ENCODE results near the gene SLC38A6.

SLC38A6 gene

DNA sequence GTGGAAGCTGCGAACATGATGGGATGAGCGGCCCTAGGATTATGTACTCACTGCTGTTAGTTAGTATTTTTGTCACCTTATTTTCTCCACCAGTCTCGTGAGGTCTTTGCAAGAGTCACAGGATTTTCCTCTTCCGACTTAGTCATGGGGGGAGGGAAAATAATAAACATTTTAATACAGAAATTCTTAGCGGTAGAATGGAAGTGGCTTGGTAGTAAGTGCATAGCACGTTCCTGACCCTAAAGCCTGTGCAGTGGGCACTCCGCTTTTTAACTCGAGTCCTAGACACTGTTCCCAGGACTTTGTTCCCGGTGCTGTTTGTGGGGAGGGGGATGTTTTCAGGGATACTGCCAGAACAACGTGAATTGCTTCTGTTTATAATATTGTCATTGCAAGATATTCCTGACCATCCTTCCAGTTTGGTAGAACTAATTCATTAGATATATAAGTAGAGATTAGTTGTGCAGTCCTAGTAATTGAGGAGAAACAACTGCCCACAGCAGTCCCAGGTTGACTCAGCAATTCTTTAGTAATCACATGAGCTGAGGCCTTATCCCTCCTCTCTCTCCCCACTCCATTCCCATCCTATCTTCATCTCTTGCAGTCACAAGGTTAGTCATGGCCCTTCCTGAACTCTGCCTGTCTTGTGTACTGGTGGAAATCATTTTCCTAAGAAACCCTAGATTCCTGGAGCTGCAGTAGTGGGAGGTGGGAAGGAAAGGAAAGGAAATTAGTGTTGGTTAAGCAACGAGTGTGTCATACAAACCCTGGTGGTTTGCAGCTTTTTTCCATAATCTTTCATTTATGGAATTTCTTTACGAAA, 799 bp downstream of the SLC38A6 start:
- no peak for DNase-seq

DNA sequence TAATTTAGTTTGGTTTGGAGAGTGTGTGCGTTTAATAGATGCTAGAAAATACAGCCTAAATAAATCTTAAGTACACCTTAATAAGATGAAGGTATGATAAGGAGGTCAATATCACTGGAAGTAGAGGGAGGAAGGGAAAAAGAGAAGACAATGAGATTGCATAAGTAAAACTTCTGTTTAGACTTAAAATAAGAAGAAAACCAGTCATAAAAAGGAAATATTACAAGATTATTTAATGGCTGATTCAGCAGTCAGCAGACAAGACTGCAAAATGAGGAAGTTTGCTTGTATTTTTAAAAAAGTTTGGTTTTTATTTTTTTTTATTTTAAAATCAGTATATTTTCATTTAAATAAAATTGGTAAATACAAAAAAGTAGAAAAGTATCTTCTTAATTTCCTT, 3.2 kb downstream of the SLC38A6 start:
- no peak for DNase-seq

DNA sequence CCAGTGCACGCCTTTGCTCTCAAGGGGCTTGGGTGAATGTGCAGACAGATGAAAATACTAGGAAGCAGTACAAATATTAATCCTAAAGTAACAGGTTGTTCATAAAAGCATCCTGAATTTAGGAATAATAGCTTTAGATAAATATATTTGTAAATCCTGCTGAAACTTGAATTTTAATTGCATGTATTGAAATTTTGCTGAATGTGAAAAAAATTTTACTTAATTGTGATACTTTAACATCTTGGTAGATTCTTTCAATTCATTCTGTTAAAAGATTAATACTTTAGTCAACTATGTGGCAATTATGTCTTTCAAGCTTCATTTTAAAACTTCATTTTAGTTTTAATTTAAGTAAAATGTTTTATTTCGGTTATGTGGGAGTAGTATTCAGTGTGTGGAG, 5.5 kb downstream of the SLC38A6 start:
- DNase-seq: no peak

DNA sequence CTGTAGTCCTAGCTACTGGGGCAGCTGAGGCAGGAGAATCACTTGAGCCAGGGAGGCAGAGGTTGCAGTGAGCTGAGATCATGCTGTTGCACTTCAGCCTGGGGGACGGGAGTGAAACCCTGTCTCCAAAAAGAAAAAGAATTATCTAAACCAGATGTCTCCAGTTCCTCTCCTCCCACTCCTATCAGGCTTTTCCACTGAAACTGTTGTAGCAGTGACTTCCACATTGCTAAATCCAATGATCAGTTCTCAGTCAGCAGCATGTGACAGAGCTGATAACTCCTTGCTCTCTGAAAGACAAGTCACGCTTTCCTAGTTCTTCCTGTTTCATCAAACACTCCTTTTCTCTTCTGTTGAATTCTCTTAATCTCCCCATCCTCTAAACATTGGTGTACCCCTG, 8.6 kb downstream of the SLC38A6 start:
- DNase-seq: no peak

DNA sequence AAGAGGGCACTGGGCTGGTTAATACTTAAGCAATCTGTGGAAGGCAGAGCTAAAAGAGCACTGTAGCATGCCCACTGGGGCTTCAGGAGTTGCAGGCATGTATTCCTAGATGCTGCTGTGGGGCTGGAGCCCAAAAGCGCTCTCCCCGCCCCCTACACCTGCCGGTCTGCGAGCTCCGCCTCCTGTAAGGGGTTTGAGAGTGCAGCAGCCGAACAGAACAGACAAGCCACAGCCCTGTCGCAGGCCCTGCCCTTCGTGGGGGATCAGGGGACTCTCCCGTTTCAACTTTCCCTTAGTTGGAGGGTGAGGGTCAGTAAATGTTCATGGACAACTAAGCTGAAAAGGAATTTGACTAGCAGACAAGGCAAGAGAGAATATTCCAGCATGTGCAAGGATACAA, 17.6 kb downstream of the SLC38A6 start:
- DNase-seq: no peak

DNA sequence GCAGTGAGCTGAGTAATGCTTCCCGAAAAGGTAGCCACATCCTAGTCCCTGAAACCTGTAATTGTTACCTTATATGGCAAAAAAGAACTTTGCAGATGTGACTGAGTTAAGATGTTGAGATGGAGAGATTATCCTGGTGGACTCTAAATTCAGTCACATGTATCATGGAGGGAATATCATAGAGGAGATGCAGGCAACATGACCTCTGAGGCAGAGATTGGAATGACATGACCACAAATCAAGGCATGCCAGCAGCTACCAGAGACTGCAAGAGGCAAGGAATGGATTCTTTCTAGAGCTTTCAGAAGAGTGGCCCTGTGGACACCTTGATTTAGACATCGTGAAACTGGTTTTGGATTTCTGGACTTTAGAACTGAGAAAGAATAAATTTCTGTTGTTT, 18.5 kb downstream of the SLC38A6 start:
- DNase-seq: no peak

DNA sequence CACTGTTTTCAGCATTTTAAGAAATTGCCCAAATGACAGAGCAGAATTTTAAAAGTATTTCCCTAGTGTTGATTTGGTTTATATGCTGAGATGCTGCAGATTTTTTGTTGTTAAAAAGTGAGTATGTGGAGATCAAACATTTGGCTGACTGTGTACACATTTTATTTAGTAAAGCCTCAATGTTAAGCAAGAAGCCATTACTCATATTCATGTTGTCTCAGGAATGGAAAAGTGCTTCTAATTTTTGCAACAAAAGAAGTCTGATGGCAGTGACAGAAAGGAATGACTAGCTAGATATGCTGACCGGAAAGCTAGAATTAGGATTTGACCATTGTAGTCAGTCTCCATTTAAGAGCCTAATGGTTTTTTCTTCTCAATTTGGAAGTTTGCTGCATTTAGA, 22.5 kb downstream of the SLC38A6 start:
- DNase-seq: no peak

DNA sequence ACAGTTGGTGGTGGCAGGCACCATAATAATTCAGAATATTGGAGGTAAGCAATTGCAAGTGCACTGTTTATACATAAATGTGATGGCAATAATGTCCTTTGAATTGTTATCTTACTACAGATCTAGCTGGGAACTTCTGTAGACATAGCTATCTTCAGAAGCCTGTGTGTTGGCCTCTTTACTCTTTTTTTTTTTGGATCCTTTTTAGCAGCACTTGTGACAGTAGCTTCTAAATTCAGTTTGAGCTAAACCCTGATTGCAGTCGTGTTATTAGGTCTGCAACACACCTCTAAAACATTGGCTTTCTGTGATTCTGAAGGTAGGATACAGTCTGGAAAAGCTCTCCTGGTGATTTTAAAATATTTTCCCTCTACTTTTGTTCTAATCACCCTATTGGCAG, 38.5 kb downstream of the SLC38A6 start:
- DNase-seq: no peak

DNA sequence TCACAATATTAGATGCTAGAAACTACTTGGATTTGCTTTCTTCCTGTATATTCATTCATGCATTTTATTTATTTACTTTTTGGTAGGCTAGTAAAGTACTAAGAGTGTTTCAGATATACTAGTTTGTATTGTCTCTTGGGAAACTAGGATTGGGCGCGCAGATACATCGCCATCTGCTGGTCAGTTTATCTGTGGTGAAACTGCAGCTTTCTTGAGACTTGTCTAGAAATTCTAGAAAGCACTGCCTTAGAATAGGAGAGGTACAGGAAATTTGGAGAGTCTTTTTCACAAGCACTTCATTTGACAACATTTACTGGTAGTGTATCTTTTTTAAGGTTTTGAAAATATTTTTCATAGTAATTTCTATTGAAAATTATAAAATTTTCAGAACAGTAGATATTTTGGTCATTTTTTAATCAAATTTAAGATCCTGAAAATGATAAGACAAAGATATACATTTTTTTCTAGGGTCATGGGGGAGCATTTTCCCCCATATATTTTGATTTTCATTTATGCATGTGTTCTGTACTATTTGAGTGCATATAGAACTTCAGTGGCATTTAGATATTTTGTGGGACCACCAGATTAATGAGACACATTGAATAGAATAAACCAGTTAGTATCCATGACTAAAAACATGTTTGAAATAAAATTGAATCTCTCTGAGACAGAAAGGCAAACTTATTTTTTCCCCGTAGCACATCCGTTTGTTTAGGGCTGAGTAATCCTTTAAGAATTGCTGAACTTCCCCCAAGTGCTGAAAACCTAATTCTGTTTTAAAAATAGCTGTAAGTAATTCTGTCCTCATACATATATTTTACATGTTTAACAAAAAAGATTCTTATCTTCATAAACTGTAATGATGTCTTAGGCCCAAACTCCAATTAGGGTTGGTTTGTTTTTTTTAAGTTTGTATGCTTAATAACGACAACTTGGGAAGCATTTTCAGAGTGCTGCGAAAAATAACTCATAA, 44.5 kb downstream of the SLC38A6 start:
- DNase-seq: peak; percentile 41

DNA sequence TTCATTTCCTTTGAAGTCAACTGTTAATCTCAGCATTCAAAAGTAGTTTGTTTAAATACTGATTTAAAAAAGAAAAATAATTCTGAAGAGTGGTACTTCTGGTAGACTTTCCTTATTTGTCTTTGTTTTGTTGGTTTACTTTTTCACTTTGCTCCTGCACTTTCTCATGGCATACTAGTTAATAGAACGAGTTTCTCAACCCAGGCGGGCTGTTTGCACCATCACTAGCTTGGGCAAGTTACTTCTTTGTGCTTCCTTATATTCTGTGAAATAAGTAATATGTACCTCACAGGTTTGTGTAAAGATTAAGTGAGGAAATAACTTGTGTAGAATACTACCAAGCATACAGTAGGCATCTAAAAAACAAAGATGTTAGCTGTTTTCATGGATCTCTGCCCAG, 45.5 kb downstream of the SLC38A6 start:
- no peak for DNase-seq

DNA sequence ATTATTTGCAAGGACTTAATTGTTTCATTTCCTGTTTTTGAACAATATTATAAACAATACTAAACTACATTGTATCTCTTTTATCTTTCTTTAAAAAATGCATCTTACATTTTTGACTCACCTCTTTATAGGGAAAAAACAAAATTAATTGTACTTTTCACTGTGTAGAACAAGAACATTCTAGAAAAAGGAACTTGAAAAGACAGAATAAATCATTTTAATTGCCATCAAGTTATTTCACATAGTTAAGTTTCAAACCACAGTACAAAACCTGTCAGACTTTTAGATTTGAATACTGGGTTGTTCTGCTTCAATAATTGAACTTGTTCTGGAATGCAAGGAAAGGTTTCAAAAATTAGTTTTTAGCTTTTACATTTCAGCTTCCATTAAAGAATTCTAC, 50.0 kb downstream of the SLC38A6 start:
- no peak for DNase-seq

DNA sequence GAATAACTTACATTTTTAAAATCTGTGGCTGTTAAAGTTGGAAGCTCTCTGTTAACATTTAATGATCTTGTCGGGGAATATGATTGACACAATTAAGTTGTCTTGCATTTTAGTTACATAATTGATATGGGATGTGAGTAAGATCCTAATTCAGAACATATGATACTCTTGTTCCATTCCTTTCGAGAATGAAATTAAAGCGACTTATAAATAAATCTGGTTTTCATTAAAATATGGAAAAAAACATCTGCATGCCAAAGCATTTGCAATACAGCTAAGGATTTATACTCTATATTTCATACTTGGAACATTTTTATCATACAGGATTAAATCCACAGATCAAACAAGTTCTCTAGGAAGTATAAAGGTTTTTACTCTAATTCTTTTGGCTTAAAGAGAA, 52.0 kb downstream of the SLC38A6 start:
- DNase-seq: no peak

DNA sequence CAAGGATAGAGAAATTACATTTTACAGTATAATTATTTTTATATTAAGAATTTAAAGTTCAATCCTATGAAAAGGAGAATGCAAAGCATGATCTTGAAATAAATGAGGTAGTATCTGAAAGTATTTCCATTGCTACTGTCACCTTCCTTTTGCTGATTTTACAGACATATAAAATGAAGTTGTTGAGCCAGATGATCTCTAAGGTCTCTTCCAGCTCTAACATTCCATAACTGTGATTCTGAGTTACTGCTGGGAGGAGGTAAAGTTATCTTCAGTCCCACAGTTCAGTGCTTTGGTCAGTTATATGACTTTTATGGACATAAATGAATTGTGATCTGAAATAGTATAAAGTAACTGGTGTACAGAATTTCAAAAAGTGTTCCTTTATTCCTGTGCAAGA, 52.8 kb downstream of the SLC38A6 start:
- DNase-seq: no peak

DNA sequence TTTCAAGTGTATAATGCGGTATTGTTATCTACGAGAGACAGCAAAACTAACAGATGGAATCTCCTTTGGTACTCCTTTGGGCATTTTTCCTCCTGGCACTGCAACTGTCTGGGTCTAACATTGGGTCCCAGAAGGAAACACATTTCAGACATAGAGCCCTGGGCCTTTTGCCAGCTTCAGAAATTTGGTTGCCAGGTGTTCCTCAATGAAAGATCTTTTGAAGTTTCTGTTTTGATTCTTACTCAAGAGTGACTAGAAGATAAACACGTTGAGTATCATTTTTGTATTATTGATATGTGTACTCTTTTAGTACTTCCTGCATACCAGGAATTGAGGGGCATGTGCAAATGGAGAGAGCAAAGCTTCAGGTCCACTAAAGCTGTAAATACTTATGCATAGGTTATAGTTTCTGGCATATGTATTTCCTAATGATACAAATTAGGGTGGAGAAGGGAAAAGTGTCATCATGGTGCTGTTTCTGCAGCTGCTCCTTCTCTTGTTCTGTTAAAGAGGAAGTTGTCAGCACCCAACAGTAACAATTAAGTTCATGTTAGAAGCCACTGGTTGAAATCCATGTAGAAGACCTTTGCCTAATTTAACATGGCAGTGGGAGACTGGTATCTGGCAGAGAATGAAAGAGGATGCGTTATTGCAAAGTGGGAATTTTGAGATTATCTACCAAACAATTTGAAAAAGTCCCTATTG, 53.5 kb downstream of the SLC38A6 start:
- no peak for DNase-seq

DNA sequence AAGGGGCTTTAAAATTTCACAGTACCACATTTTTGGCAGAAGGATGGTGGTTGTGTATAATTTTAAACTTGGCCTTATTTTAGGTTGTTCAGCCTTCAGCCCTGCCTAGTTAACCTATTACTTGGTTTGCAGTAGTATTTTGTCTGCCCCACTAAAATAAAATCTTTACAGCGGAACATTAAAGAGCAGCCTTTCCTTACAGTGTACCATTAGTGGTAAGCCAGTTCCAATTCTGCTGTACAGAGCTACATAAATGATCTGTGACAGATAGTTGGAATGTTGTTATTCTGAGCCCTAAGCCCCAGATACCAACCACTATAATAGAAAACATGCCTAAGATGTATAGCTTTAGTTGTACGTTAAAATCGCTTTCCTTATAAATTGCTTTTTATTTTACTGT, 56.2 kb downstream of the SLC38A6 start:
- DNase-seq: no peak

DNA sequence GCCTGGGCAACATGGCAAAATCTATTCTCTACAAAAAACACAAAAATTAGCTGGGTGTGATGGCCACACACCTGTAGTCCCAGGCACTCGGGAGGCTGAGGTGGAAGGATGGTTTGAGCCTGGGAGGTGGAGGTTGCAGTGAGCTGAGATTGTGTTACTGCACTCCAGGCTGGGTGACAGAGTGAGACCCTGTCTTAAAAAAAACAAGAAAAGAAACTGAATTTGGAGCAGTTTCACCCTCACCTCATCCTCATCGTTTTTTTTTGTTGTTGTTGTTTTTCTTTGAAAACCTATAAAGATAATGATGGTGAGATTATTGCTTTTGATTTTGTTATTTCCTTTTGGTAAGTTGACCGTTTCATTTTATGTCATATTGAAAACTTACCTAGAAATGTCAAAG, 60.7 kb downstream of the SLC38A6 start:
- DNase-seq: no peak

DNA sequence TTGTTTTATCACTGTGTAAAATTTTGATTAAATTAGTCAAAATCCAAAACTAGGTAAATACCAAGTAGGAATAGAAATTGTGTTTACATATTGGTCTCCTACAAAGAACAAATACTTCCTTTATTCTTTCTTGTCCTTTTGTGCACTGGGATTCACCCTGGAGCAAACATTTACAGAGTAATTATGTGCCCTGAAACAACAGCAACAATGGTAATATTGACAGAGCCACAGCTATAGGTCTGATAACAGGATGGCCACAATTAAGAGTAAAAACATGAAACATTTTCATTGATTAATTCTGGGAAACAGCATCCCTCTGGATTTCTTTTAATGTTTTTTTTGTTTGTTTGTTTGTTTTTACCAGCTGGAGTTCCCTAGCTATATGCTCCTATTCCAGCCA, 61.2 kb downstream of the SLC38A6 start:
- DNase-seq: no peak

DNA sequence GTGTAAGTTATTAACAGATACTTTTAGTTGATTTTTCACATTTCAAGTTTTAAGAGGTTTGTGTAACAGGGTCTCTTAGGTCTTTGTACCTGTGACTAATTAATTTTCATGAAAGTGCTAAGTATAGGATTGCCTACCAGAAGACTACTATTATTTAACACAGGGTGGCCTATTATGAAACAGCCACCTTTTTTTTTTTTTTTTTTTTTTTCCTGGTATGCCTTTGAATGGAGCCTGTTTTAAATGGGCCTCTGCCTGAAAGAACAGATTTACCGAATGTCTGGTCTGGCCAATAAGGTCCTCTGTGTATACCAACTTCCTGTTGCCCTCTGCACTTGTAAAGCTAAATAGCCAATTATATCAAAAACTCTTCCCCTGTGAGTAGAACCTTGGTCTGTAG, 62.5 kb downstream of the SLC38A6 start:
- DNase-seq: no peak

DNA sequence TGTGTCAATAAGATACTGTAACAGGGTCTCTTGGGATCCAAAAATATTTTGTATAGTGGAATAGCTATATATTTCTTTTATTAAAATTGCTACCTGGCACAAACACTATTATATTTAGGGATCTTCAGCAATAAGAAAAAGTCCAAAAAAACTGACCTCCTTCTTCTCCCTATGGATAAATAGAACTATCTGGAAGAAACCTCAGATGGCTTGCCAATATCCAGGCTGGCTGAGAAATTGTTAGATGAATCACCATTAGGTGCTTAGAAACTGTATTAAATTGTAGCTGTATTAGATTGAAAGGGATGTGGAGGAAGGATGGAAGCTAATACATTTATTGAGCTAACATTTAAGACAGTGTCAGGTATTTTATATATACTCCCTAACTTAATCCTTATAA, 66.0 kb downstream of the SLC38A6 start:
- no peak for DNase-seq

DNA sequence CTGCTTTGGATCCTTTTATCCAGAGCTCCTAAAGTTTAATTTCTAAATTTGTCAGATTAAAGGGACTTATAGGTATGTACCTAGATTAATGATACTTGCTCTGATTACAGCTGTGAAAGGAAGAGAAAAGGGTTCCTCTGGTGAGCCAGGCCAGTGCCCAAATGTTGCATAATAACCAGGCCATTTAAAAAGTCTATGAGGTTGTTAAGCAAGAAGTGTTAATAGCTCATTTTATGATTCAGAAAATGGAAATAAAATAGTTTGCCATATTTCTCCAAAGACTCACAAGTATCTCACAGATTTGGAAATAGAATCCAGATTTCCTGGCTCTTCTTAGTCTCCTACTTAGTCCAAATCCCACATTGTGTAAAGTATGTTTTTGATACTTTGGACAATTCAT, 67.6 kb downstream of the SLC38A6 start:
- DNase-seq: no peak

DNA sequence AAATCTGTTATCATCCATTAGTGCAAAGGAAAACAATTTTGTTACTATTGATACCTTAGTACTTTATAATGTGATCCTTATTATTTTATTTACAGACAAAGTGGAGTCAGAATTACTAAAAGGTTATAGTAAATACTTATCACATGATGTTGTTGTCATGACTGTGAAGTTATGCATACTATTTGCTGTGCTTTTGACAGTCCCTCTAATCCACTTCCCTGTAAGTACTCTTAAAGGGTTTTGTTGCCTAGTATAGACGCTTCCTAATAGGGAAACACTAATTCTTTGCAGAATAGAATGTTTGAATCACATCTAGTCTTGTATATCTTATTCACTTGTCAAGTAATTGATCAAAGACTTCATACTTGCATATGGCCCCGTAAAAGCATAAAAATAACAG, 69.4 kb downstream of the SLC38A6 start:
- no peak for DNase-seq

DNA sequence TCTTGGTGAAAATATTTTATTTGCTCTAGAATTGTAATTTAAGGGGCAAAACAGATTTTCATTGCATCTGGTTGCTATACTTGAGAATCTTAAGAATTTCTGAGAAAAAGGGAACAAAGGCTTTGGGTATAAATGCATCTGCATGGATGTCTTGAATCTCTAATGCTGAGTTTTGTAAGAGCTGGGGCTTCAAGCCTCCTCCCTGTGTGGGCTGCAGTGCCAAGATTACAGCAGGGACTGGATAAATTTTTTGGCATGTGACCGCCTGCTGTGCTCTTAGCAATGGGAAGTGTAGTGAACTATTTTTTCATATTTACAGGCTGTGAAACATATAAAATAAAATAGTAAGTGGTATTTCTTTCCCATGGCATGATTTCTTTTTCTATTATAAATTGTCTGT, 70.0 kb downstream of the SLC38A6 start:
- DNase-seq: no peak

DNA sequence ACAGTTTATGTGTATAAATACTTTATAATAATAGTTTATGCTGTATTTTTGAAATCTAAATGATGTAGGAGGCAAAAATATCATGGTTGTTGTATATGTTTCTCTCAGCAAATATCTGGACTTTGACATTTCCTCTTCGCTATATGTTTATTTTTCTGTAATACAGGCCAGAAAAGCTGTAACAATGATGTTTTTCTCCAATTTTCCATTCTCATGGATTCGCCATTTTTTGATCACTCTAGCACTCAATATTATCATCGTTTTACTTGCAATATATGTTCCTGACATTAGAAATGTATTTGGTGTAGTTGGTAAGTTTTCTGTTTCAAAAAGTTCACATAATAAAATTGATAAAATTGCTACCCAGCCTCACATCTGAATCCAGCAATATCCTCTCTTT, 70.6 kb downstream of the SLC38A6 start:
- no peak for DNase-seq

DNA sequence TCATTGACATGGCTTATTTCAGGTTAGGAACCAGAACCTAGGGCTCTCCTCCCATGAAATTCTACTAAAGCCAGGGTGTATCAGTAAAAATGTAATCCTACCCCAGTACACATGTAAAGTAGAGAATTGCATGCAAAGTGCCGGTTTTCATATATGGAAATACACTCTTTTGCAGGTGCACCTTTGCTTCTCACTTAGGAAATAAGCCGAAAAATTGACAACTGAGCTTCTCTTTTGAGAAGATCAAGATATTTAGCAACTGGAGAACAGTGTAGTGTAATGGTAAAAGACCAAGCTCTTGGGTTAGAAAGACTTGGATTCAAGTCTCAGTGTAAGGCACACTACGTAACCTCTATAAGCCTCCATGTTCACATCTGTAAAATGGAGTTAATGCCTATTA, 82.4 kb downstream of the SLC38A6 start:
- DNase-seq: no peak

Data from activated gamma-delta T cell treated with Interleukin-2 at 50 U/mL for 16 hours (primary cell).